GM23338 (cell line): ENCODE measurements around the gene MKKS. TPM values are rescaled to one million over a fixed set of nuclear protein-coding genes. Genes with fewer than 3 reads are reported as not detected.

Source experiments
- ATAC-seq: fragments of 200-7000 bp; cut with Tn5 transposase; 3 replicates; pipeline ENCODE4 v1.9.1; 2020
- DNase-seq: peaks from one replicate; pipeline ENCODE4 v3.0.0-alpha.2; 2015; ENCODE audit warnings: low spot score
- H2AFZ ChIP-seq: fragments of 200-600 bp; sonication (generic); 2 replicates; pipeline ENCODE4 v1.8.0; 2016; ENCODE audit warnings: antibody characterized with exemption, mild to moderate bottlenecking, moderate library complexity
- H3F3A ChIP-seq: fragments of 200-600 bp; sonication (generic); replicated peaks from 2 replicates; pipeline ENCODE4 v1.8.0; 2017; ENCODE audit warnings: antibody characterized with exemption, mixed run types, low read depth
- H3K27ac ChIP-seq: fragments of 200-600 bp; sonication (generic); 2 replicates; pipeline ENCODE4 v1.6.1; 2016; ENCODE audit warnings: low read depth
- H3K27me3 ChIP-seq: fragments of 200-600 bp; sonication (generic); 2 replicates; pipeline ENCODE4 v1.8.0; 2016; ENCODE audit warnings: mild to moderate bottlenecking, mixed run types, moderate library complexity; ENCODE audit not compliant: insufficient read depth
- H3K36me3 ChIP-seq: fragments of 200-600 bp; sonication (generic); 2 replicates; pipeline ENCODE4 v1.8.0; 2016; ENCODE audit warnings: mild to moderate bottlenecking; ENCODE audit not compliant: insufficient read depth
- H3K4me1 ChIP-seq: fragments of 200-600 bp; sonication (generic); 2 replicates; pipeline ENCODE4 v1.8.0; 2016; ENCODE audit warnings: mild to moderate bottlenecking, moderate library complexity; ENCODE audit not compliant: insufficient read depth
- H3K4me2 ChIP-seq: fragments of 200-600 bp; sonication (generic); 2 replicates; pipeline ENCODE4 v1.7.1; 2017; ENCODE audit warnings: mixed run types
- H3K4me3 ChIP-seq: fragments of 200-600 bp; sonication (generic); 2 replicates; pipeline ENCODE4 v1.6.1; 2016; ENCODE audit warnings: mixed run types
- H3K79me2 ChIP-seq: fragments of 200-600 bp; sonication (generic); replicated peaks from 2 replicates; pipeline ENCODE4 v1.8.0; 2017; ENCODE audit warnings: mild to moderate bottlenecking; ENCODE audit not compliant: insufficient read depth
- H3K9me2 ChIP-seq: fragments of 200-600 bp; sonication (generic); 2 replicates; pipeline ENCODE4 v1.8.0; 2017; ENCODE audit not compliant: insufficient read depth
- H4K20me1 ChIP-seq: fragments of 200-600 bp; sonication (generic); replicated peaks from 2 replicates; pipeline ENCODE4 v1.8.0; 2017; ENCODE audit warnings: mild to moderate bottlenecking; ENCODE audit not compliant: insufficient read depth
- H3K27ac Mint-ChIP-seq: 2 replicates; pipeline ENCODE4 v1.8.0; 2020; ENCODE audit warnings: inconsistent platforms, mild to moderate bottlenecking, moderate library complexity, mixed read lengths
- H3K27me3 Mint-ChIP-seq: 3 replicates; pipeline ENCODE4 v1.8.0; 2022; ENCODE audit warnings: low read depth, mild to moderate bottlenecking, moderate library complexity, mixed read lengths, inconsistent platforms; ENCODE audit not compliant: insufficient read depth, poor library complexity
- H3K36me3 Mint-ChIP-seq: 3 replicates; pipeline ENCODE4 v1.8.0; 2021; ENCODE audit warnings: low read depth, mild to moderate bottlenecking, inconsistent platforms, moderate library complexity, mixed read lengths
- H3K4me1 Mint-ChIP-seq: 3 replicates; pipeline ENCODE4 v1.8.0; 2020; ENCODE audit warnings: mild to moderate bottlenecking, inconsistent platforms, mixed read lengths
- H3K4me3 Mint-ChIP-seq: 3 replicates; pipeline ENCODE4 v1.8.0; 2021; ENCODE audit warnings: moderate library complexity, mild to moderate bottlenecking, inconsistent platforms, mixed read lengths
- H3K9me3 Mint-ChIP-seq: 3 replicates; pipeline ENCODE4 v1.8.0; 2020; ENCODE audit warnings: moderate library complexity, mild to moderate bottlenecking, inconsistent platforms, mixed read lengths
- CREB1 ChIP-seq: fragments of 250-450 bp; sonication (Bioruptor Pico); IDR thresholded peaks from 2 replicates; pipeline ENCODE4 v1.5.0; 2020; ENCODE audit warnings: low read depth, mild to moderate bottlenecking, moderate library complexity
- EZH2 ChIP-seq: fragments of 200-600 bp; sonication (generic); IDR thresholded peaks from one replicate; pipeline ENCODE4 v1.8.0; 2017; ENCODE audit warnings: antibody characterized with exemption, mild to moderate bottlenecking, low read depth; ENCODE audit not compliant: unreplicated experiment
- EZH2phosphoT487 ChIP-seq: fragments of 200-600 bp; sonication (generic); IDR thresholded peaks from one replicate; pipeline ENCODE4 v1.8.1; 2018; ENCODE audit warnings: antibody characterized with exemption; ENCODE audit not compliant: unreplicated experiment
- JUNB ChIP-seq: IDR thresholded peaks from one replicate; pipeline ENCODE4 v1.6.1; 2016; ENCODE audit warnings: antibody characterized with exemption; ENCODE audit not compliant: unreplicated experiment
- NANOG ChIP-seq: IDR thresholded peaks from 2 replicates; pipeline ENCODE4 v1.6.1; 2016; ENCODE audit warnings: antibody characterized with exemption, borderline replicate concordance
- POLR2AphosphoS5 ChIP-seq: IDR thresholded peaks from 2 replicates; pipeline ENCODE4 v1.6.1; 2016; ENCODE audit warnings: antibody characterized with exemption, low read depth
- STAT1 ChIP-seq: IDR thresholded peaks from one replicate; pipeline ENCODE4 v1.6.1; 2016; ENCODE audit warnings: antibody characterized with exemption; ENCODE audit not compliant: unreplicated experiment
- ZNF114 ChIP-seq: fragments of 250-450 bp; sonication (Bioruptor Pico); IDR thresholded peaks from 2 replicates; pipeline ENCODE4 v1.5.0; 2020; ENCODE audit warnings: mild to moderate bottlenecking, moderate library complexity
- ZNF331 ChIP-seq: fragments of 250-450 bp; sonication (Bioruptor Pico); IDR thresholded peaks from 2 replicates; pipeline ENCODE4 v1.5.0; 2020; ENCODE audit warnings: low read depth, mild to moderate bottlenecking, moderate library complexity
- polyA plus RNA-seq: library from polyadenylated mRNA; unstranded; fragments of >200 nt; fragmentation: Nextera tagmentation; extraction: Ambion mirVana; gene quantifications from 2 replicates; pipeline ENCODE4 v1.2.1, GENCODE V29; 2016
- total RNA-seq: library from RNA; depleted of rRNA; stranded (reverse); fragments of >200 nt; shearing (Covaris generic); gene quantifications from 2 replicates; pipeline ENCODE4 v1.2.3, GENCODE V29; 2014
- TF ChIP-seq, protein P1 (sequence below): IDR thresholded peaks from one replicate; pipeline ENCODE4 v1.6.1; 2018; ENCODE audit warnings: antibody characterized with exemption; ENCODE audit not compliant: unreplicated experiment
- TF ChIP-seq, protein P2 (sequence below), 2 experiments: fragments of 200-600 bp in 1 of 2; sonication (generic) in 1 of 2; conservative IDR thresholded peaks; 2 replicates each; pipeline versions ENCODE4 v1.5.1 to v1.6.1; 2016 to 2017; ENCODE audit warnings: antibody characterized with exemption in 2 of 2, low read depth in 2 of 2, mild to moderate bottlenecking in 2 of 2, moderate library complexity in 1 of 2
- TF ChIP-seq, protein P3 (sequence below): IDR thresholded peaks from 2 replicates; pipeline ENCODE4 v1.6.1; 2016; ENCODE audit warnings: antibody characterized with exemption
- TF ChIP-seq, protein P4 (sequence below): fragments of 250-450 bp; sonication (Bioruptor Pico); IDR thresholded peaks from 2 replicates; pipeline ENCODE4 v1.5.0; 2020; ENCODE audit warnings: mild to moderate bottlenecking, moderate library complexity

The MKKS gene
- total and polyA plus RNA-seq, 2 experiments from 2014 or later: 13.4 to 16.7 TPM

DNA sequence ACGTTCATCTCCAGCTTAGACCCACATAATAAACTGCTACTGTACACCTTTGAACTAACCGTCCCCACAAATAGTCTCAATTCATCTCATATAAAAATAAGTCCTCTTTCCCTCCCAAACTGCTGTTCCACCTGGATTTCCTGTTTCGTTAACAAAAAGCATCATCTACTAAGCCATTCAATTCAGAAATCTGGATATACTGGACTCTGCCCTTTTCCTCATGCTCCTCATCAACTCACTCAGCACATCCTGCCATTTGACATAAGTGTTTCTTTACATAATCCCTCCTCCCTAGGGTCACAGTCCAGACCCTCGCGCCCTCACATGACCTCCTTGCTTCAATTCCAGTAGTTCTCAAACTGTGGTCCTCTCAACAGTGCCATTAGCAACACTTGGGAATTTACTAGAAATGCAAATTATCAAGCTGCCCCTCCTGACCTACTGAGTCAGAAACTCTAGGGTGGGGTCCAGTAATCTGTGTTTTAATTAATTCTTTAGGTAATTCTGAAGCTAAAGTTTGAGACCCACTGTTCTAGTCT, 4.5 kb downstream of the MKKS start:
- no peaks in the 10 kb centered on the region for H3K9me2 ChIP-seq
- no peak overlapping the region; the same call in 1 of the 2 replicates for H3K4me2 ChIP-seq
- H3K27ac Mint-ChIP-seq: peak overlapping the region; percentile 43; the same call in 1 of the 2 replicates
- H3K4me3 ChIP-seq: no peak overlapping the region
- peaks cover 32% of the 10 kb centered on the region for H3K4me1 Mint-ChIP-seq
- H3K4me1 ChIP-seq: peaks cover 23% of the 10 kb centered on the region
- DNase-seq: no peak
- peaks cover 86% of the 10 kb centered on the region for H3K79me2 ChIP-seq
- H3F3A ChIP-seq: no peaks in the 10 kb centered on the region
- H3K36me3 Mint-ChIP-seq: peaks cover 13% of the 10 kb centered on the region; the same call in 2 of the 3 replicates
- no peak overlapping the region for H3K4me3 Mint-ChIP-seq
- TF ChIP-seq EZH2: no peak
- no peak for TF ChIP-seq POLR2AphosphoS5
- TF ChIP-seq, protein P1, sequence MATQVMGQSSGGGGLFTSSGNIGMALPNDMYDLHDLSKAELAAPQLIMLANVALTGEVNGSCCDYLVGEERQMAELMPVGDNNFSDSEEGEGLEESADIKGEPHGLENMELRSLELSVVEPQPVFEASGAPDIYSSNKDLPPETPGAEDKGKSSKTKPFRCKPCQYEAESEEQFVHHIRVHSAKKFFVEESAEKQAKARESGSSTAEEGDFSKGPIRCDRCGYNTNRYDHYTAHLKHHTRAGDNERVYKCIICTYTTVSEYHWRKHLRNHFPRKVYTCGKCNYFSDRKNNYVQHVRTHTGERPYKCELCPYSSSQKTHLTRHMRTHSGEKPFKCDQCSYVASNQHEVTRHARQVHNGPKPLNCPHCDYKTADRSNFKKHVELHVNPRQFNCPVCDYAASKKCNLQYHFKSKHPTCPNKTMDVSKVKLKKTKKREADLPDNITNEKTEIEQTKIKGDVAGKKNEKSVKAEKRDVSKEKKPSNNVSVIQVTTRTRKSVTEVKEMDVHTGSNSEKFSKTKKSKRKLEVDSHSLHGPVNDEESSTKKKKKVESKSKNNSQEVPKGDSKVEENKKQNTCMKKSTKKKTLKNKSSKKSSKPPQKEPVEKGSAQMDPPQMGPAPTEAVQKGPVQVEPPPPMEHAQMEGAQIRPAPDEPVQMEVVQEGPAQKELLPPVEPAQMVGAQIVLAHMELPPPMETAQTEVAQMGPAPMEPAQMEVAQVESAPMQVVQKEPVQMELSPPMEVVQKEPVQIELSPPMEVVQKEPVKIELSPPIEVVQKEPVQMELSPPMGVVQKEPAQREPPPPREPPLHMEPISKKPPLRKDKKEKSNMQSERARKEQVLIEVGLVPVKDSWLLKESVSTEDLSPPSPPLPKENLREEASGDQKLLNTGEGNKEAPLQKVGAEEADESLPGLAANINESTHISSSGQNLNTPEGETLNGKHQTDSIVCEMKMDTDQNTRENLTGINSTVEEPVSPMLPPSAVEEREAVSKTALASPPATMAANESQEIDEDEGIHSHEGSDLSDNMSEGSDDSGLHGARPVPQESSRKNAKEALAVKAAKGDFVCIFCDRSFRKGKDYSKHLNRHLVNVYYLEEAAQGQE: no peak
- TF ChIP-seq, protein P2, sequence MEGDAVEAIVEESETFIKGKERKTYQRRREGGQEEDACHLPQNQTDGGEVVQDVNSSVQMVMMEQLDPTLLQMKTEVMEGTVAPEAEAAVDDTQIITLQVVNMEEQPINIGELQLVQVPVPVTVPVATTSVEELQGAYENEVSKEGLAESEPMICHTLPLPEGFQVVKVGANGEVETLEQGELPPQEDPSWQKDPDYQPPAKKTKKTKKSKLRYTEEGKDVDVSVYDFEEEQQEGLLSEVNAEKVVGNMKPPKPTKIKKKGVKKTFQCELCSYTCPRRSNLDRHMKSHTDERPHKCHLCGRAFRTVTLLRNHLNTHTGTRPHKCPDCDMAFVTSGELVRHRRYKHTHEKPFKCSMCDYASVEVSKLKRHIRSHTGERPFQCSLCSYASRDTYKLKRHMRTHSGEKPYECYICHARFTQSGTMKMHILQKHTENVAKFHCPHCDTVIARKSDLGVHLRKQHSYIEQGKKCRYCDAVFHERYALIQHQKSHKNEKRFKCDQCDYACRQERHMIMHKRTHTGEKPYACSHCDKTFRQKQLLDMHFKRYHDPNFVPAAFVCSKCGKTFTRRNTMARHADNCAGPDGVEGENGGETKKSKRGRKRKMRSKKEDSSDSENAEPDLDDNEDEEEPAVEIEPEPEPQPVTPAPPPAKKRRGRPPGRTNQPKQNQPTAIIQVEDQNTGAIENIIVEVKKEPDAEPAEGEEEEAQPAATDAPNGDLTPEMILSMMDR (conservative IDR thresholded peaks at IDR 0.05; ENCODE audit: low read depth in 2 of 2): no peak
- no peak for TF ChIP-seq CREB1 (CRISPR knock-in tag)
- TF ChIP-seq, protein P3, sequence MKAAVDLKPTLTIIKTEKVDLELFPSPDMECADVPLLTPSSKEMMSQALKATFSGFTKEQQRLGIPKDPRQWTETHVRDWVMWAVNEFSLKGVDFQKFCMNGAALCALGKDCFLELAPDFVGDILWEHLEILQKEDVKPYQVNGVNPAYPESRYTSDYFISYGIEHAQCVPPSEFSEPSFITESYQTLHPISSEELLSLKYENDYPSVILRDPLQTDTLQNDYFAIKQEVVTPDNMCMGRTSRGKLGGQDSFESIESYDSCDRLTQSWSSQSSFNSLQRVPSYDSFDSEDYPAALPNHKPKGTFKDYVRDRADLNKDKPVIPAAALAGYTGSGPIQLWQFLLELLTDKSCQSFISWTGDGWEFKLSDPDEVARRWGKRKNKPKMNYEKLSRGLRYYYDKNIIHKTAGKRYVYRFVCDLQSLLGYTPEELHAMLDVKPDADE: no peak
- no peak for TF ChIP-seq JUNB
- TF ChIP-seq STAT1: no peak
- TF ChIP-seq NANOG: no peak
- no peak for TF ChIP-seq ZNF114 (CRISPR knock-in tag)
- TF ChIP-seq, protein P4, sequence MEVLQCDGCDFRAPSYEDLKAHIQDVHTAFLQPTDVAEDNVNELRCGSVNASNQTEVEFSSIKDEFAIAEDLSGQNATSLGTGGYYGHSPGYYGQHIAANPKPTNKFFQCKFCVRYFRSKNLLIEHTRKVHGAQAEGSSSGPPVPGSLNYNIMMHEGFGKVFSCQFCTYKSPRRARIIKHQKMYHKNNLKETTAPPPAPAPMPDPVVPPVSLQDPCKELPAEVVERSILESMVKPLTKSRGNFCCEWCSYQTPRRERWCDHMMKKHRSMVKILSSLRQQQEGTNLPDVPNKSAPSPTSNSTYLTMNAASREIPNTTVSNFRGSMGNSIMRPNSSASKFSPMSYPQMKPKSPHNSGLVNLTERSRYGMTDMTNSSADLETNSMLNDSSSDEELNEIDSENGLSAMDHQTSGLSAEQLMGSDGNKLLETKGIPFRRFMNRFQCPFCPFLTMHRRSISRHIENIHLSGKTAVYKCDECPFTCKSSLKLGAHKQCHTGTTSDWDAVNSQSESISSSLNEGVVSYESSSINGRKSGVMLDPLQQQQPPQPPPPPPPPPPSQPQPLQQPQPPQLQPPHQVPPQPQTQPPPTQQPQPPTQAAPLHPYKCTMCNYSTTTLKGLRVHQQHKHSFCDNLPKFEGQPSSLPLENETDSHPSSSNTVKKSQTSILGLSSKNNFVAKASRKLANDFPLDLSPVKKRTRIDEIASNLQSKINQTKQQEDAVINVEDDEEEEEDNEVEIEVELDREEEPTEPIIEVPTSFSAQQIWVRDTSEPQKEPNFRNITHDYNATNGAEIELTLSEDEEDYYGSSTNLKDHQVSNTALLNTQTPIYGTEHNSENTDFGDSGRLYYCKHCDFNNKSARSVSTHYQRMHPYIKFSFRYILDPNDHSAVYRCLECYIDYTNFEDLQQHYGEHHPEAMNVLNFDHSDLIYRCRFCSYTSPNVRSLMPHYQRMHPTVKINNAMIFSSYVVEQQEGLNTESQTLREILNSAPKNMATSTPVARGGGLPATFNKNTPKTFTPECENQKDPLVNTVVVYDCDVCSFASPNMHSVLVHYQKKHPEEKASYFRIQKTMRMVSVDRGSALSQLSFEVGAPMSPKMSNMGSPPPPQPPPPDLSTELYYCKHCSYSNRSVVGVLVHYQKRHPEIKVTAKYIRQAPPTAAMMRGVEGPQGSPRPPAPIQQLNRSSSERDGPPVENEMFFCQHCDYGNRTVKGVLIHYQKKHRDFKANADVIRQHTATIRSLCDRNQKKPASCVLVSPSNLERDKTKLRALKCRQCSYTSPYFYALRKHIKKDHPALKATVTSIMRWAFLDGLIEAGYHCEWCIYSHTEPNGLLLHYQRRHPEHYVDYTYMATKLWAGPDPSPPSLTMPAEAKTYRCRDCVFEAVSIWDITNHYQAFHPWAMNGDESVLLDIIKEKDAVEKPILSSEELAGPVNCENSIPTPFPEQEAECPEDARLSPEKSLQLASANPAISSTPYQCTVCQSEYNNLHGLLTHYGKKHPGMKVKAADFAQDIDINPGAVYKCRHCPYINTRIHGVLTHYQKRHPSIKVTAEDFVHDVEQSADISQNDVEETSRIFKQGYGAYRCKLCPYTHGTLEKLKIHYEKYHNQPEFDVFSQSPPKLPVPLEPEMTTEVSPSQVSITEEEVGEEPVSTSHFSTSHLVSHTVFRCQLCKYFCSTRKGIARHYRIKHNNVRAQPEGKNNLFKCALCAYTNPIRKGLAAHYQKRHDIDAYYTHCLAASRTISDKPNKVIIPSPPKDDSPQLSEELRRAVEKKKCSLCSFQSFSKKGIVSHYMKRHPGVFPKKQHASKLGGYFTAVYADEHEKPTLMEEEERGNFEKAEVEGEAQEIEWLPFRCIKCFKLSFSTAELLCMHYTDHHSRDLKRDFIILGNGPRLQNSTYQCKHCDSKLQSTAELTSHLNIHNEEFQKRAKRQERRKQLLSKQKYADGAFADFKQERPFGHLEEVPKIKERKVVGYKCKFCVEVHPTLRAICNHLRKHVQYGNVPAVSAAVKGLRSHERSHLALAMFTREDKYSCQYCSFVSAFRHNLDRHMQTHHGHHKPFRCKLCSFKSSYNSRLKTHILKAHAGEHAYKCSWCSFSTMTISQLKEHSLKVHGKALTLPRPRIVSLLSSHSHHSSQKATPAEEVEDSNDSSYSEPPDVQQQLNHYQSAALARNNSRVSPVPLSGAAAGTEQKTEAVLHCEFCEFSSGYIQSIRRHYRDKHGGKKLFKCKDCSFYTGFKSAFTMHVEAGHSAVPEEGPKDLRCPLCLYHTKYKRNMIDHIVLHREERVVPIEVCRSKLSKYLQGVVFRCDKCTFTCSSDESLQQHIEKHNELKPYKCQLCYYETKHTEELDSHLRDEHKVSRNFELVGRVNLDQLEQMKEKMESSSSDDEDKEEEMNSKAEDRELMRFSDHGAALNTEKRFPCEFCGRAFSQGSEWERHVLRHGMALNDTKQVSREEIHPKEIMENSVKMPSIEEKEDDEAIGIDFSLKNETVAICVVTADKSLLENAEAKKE (CRISPR knock-in tag): no peak
- no peak for TF ChIP-seq ZNF331 (CRISPR knock-in tag)
- TF ChIP-seq EZH2phosphoT487: no peak
- no peak overlapping the region for H2AFZ ChIP-seq
- H3K27me3 ChIP-seq: no peaks in the 10 kb centered on the region
- no peaks in the 10 kb centered on the region for H3K9me3 Mint-ChIP-seq
- H3K27ac ChIP-seq: no peak overlapping the region
- H3K36me3 ChIP-seq: no peaks in the 10 kb centered on the region
- H3K27me3 Mint-ChIP-seq: peaks cover 5% of the 10 kb centered on the region
- no peak for ATAC-seq
- H4K20me1 ChIP-seq: peaks cover 9% of the 10 kb centered on the region; the same call in 1 of the 2 replicates
